ENCODE measurements around the gene CD1D.

The CD1D gene

DNA sequence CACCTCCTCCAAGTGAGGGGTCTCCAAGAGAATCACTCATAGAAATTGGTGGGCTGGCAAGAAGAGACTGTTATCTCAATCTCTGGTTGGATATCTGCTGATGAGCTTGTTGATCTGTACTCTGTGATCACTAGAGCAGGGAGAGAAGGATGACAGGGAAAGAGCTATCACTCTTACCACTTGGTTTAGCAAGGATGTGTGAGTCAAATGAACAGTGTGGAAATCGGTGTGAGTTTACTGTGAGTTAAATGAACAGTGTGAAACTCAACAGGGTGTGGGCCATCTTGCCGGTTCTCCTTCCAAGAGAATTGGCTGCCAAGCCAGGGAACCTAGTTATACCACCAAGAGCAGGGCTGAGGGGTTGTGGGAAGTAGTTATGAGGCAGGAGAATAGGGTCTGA lies 33.3 kb upstream of the CD1D start:
- no peak for DNase-seq (ENCODE audit: low read depth in 2 of 2)
- H3K4me3 ChIP-seq (replicated peaks in 1 of 2; ENCODE audit: low read depth in 2 of 2, low read length in 2 of 2) = no peak overlapping the region
- TF ChIP-seq, protein P1, sequence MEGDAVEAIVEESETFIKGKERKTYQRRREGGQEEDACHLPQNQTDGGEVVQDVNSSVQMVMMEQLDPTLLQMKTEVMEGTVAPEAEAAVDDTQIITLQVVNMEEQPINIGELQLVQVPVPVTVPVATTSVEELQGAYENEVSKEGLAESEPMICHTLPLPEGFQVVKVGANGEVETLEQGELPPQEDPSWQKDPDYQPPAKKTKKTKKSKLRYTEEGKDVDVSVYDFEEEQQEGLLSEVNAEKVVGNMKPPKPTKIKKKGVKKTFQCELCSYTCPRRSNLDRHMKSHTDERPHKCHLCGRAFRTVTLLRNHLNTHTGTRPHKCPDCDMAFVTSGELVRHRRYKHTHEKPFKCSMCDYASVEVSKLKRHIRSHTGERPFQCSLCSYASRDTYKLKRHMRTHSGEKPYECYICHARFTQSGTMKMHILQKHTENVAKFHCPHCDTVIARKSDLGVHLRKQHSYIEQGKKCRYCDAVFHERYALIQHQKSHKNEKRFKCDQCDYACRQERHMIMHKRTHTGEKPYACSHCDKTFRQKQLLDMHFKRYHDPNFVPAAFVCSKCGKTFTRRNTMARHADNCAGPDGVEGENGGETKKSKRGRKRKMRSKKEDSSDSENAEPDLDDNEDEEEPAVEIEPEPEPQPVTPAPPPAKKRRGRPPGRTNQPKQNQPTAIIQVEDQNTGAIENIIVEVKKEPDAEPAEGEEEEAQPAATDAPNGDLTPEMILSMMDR (IDR thresholded peaks at IDR 0.05; ENCODE audit: low read depth, low read length) = no peak

DNA sequence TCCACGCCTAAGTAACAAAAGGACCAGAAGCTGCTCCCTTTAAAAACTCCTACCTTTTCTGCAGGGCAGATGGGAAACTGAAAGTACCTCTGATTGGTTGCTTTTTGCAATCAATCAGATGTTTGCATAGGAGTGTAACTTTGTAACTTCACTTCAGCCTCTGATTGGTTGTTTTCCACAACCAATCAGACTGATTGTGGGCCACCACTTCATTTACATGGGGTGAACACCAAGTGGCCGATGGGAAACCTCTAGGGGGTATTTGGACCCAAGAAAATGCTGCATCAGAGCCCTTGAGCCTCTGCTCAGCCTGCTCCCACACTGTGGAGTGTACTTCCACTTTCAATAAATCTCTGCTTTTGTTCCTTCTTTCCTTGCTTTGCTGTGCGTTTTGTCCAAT lies 32.8 kb upstream of the CD1D start:
- TF ChIP-seq, protein P1 (IDR thresholded peaks at IDR 0.05; ENCODE audit: low read depth, low read length) = no peak
- no peak overlapping the region for H3K4me3 ChIP-seq (replicated peaks in 1 of 2; ENCODE audit: low read depth in 2 of 2, low read length in 2 of 2)
- DNase-seq (ENCODE audit: low read depth in 2 of 2) = no peak

DNA sequence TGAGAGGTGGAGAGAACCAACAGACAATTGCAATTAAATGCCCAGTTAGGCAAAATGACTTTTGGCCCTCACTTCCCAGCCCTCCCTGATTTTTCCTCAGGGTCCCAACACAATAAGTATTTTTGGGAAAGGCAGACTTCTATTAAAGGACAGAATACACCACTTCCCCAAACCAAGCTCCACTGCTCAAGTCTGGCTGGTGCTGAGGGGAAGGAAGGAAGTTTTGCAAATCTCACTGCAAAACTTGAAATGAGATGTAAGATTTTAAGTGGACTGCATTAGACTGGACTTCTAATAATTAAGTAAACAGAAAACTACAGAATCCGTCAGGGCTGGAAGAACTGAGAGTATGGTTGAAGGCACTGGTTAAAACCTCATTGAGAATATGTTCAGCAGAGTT lies 32.2 kb upstream of the CD1D start:
- no peak for DNase-seq (ENCODE audit: low read depth in 2 of 2)
- TF ChIP-seq, protein P1 (IDR thresholded peaks at IDR 0.05; ENCODE audit: low read depth, low read length) = no peak
- H3K4me3 ChIP-seq (replicated peaks in 1 of 2; ENCODE audit: low read depth in 2 of 2, low read length in 2 of 2) = no peak overlapping the region

DNA sequence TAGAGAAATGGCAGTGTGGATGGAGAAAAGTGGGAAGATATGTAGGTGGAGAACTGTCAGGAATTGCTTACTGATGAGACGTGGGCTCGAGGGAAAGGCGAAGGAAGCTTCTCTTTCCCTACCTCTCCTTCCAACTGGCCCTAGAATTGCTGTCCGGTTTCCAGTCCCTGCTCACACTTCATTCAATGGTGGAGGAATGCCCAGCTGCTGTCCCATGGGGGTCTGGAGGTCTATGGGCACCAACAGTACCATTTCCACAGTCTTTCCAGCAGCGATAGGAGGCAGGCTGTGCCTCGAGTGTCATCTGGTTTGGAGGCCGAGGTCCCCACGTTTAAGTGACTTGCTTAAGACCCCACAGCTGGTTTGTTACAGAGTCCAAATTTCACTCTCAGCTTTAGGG lies 31.5 kb upstream of the CD1D start:
- TF ChIP-seq, protein P1 (IDR thresholded peaks at IDR 0.05; ENCODE audit: low read depth, low read length) = no peak
- peak overlapping the region; percentile 16 to 45 for H3K4me3 ChIP-seq (replicated peaks in 1 of 2; ENCODE audit: low read depth in 2 of 2, low read length in 2 of 2)
- peak in 1 of 2 donors; percentile 18 for DNase-seq (ENCODE audit: low read depth in 2 of 2)

DNA sequence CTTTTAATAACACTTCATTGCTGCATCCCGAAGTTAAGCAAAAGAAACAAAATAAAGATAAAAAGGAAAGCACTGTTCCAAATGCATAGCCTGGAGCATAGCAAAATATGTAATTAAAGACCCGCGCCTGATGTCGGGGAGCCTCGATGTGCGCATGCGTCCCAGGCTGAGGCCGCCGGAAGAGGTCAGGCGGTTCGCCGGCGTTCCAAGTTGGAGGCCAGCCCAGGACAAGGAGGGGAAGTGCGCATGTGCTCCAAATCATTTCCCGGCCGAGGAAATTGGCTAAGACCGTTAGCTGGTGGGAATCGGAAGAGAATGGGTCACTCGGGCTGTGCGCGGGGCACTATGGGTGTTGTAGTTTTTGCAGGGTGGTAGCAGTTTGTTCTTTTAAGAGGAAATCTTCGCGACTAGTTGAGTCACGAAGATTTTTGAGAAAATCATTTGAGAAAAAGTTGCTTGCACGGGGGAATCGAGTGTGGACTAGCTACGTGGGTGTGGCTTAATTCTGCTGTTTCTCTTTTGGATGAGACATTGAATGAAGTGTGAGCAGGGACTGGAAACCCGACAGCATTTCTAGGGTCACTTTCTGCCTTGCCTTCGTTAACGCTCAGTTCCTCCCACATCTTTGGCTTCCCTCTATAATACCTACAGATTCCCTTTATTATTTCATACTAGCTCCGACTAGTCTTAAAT lies 31.0 kb upstream of the CD1D start:
- TF ChIP-seq, protein P1 (IDR thresholded peaks at IDR 0.05; ENCODE audit: low read depth, low read length) = no peak
- DNase-seq (ENCODE audit: low read depth in 2 of 2) = peak; percentile 99
- H3K4me3 ChIP-seq (replicated peaks in 1 of 2; ENCODE audit: low read depth in 2 of 2, low read length in 2 of 2) = peak overlapping the region; percentile 16 to 45

DNA sequence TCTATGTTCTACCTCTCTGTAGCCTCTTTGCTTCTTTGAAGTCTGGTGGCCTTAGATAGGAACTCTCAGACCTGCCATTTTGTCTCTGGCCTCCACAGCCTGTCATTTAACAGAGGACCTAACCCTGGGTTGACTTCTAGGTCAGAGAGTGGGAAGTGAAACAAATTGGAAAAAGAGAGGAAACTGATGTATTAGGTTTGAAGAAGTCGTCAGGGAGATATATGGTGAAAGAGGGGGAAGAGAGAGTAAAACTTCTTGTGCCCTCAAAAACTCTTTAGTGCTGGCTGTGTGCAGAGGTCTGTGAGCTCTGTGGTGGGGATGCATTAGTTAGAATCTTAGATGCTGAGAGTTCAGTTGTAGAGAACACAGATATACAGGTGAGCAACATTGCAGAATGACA lies 30.2 kb upstream of the CD1D start:
- DNase-seq (ENCODE audit: low read depth in 2 of 2) = no peak
- H3K4me3 ChIP-seq (replicated peaks in 1 of 2; ENCODE audit: low read depth in 2 of 2, low read length in 2 of 2) = no peak overlapping the region
- TF ChIP-seq, protein P1 (IDR thresholded peaks at IDR 0.05; ENCODE audit: low read depth, low read length) = no peak

DNA sequence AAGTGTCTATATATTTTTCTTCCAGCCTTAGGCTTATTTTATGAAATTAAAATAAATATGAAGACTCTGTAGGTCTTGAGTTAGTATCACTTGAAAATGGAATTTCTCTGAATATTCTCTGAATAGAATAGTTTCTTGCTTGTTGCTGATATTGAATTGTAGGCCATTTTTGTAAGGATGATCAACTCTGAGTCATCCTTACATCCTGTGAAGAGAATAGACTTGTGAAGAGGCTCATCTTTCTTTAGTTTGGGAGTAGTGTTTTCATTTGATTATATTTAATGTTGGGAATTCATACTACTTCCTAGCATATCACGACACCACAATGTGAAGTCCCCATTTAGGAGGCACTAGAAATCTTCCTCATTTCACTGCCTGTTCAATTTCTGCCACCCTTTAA lies 27.5 kb upstream of the CD1D start:
- peak in 1 of 2 donors; percentile 28 for DNase-seq (ENCODE audit: low read depth in 2 of 2)
- TF ChIP-seq, protein P1 (IDR thresholded peaks at IDR 0.05; ENCODE audit: low read depth, low read length) = no peak
- H3K4me3 ChIP-seq (replicated peaks in 1 of 2; ENCODE audit: low read depth in 2 of 2, low read length in 2 of 2) = no peak overlapping the region

Data from cardiac fibroblast (primary cell).